H9 (cell line): ENCODE results near the gene ABI3. TPM values are rescaled to one million over a fixed set of nuclear protein-coding genes. Genes with fewer than 3 reads are reported as not detected.

Experiments
- DNase-seq: peaks from one replicate; pipeline ENCODE4 v3.0.0-alpha.2; 2017
- H2AFZ ChIP-seq: one replicate; pipeline ENCODE4 v1.6.1; 2013; ENCODE audit warnings: mild to moderate bottlenecking, low read length, control low read depth, moderate library complexity
- H2AK5ac ChIP-seq: 2 replicates; pipeline ENCODE4 v1.6.1; 2013; ENCODE audit warnings: low read length, control low read depth, mixed read lengths; ENCODE audit not compliant: insufficient read length
- H2BK120ac ChIP-seq: one replicate; pipeline ENCODE4 v1.6.1; 2013; ENCODE audit warnings: low read depth, mild to moderate bottlenecking, low read length, control low read depth, inconsistent platforms; ENCODE audit not compliant: poor library complexity, severe bottlenecking
- H2BK12ac ChIP-seq: 2 replicates; pipeline ENCODE4 v1.6.1; 2013; ENCODE audit warnings: low read length, control low read depth, mixed read lengths, low read depth; ENCODE audit not compliant: insufficient read length
- H2BK15ac ChIP-seq: 2 replicates; pipeline ENCODE4 v1.6.1; 2013; ENCODE audit warnings: low read depth, low read length, control low read depth
- H2BK20ac ChIP-seq: one replicate; pipeline ENCODE4 v1.6.1; 2013; ENCODE audit warnings: low read depth, mild to moderate bottlenecking, low read length, control low read depth, inconsistent platforms; ENCODE audit not compliant: poor library complexity, severe bottlenecking
- H2BK5ac ChIP-seq: 2 replicates; pipeline ENCODE4 v1.6.1; 2013; ENCODE audit warnings: low read length, control low read depth, mixed read lengths; ENCODE audit not compliant: insufficient read length
- H3K14ac ChIP-seq: 2 replicates; pipeline ENCODE4 v1.6.1; 2013; ENCODE audit warnings: low read length, control low read depth; ENCODE audit not compliant: insufficient read depth
- H3K18ac ChIP-seq: 2 replicates; pipeline ENCODE4 v1.6.1; 2013; ENCODE audit warnings: low read depth, mild to moderate bottlenecking, mixed read lengths, low read length, control low read depth; ENCODE audit not compliant: insufficient read length
- H3K23ac ChIP-seq: 2 replicates; pipeline ENCODE4 v1.6.1; 2013; ENCODE audit warnings: low read length, control low read depth, mixed read lengths, low read depth; ENCODE audit not compliant: insufficient read length
- H3K23me2 ChIP-seq: 2 replicates; pipeline ENCODE4 v1.6.1; 2013; ENCODE audit warnings: low read depth, mild to moderate bottlenecking, mixed read lengths, low read length, control low read depth; ENCODE audit not compliant: insufficient read length, poor library complexity, severe bottlenecking
- H3K27ac ChIP-seq: 2 replicates; pipeline ENCODE4 v1.5.1; 2013; ENCODE audit warnings: low read length, control low read depth, mixed read lengths, low read depth; ENCODE audit not compliant: insufficient read length
- H3K27me3 ChIP-seq: 2 replicates; pipeline ENCODE4 v1.6.1; 2013; ENCODE audit warnings: low read length, control low read depth, inconsistent platforms; ENCODE audit not compliant: insufficient read depth
- H3K4ac ChIP-seq: 2 replicates; pipeline ENCODE4 v1.6.1; 2013; ENCODE audit warnings: low read depth, mild to moderate bottlenecking, control low read depth, inconsistent platforms, low read length, moderate library complexity
- H3K4me1 ChIP-seq: 2 replicates; pipeline ENCODE4 v1.6.1; 2013; ENCODE audit warnings: low read length, control low read depth, inconsistent platforms; ENCODE audit not compliant: insufficient read depth
- H3K4me2 ChIP-seq: 2 replicates; pipeline ENCODE4 v1.6.1; 2013; ENCODE audit warnings: low read length, control low read depth, mixed read lengths; ENCODE audit not compliant: insufficient read length, insufficient read depth
- H3K56ac ChIP-seq: 2 replicates; pipeline ENCODE4 v1.6.1; 2013; ENCODE audit warnings: low read depth, mild to moderate bottlenecking, mixed read lengths, low read length, control low read depth; ENCODE audit not compliant: insufficient read length
- H3K79me1 ChIP-seq: 2 replicates; pipeline ENCODE4 v1.6.1; 2013; ENCODE audit warnings: low read depth, mild to moderate bottlenecking, moderate library complexity, low read length, control low read depth, inconsistent platforms; ENCODE audit not compliant: insufficient read depth, poor library complexity, severe bottlenecking
- H3K79me2 ChIP-seq: 2 replicates; pipeline ENCODE4 v1.6.1; 2013; ENCODE audit warnings: low read length, control low read depth, inconsistent platforms; ENCODE audit not compliant: insufficient read depth
- H3K9ac ChIP-seq: 2 replicates; pipeline ENCODE4 v1.6.1; 2013; ENCODE audit warnings: low read length, control low read depth, mixed read lengths; ENCODE audit not compliant: insufficient read length; ENCODE audit errors: extremely low read depth
- H3K9me3 ChIP-seq: one replicate; pipeline ENCODE4 v1.6.1; 2013; ENCODE audit warnings: low read depth, low read length, inconsistent platforms; ENCODE audit not compliant: control insufficient read depth
- H3T11ph ChIP-seq: one replicate; pipeline ENCODE4 v1.6.1; 2013; ENCODE audit warnings: mild to moderate bottlenecking, low read length, control low read depth, inconsistent platforms
- H4K20me1 ChIP-seq: one replicate; pipeline ENCODE4 v1.6.1; 2013; ENCODE audit not compliant: control insufficient read depth, insufficient read length, insufficient read depth
- H4K5ac ChIP-seq: 2 replicates; pipeline ENCODE4 v1.6.1; 2013; ENCODE audit warnings: low read depth, mild to moderate bottlenecking, mixed read lengths, low read length, control low read depth; ENCODE audit not compliant: insufficient read length
- H4K8ac ChIP-seq: replicated peaks from 2 replicates; pipeline ENCODE4 v1.6.1; 2013; ENCODE audit warnings: low read length, control low read depth, mixed read lengths, low read depth; ENCODE audit not compliant: insufficient read length
- H4K91ac ChIP-seq: 2 replicates; pipeline ENCODE4 v1.6.1; 2013; ENCODE audit warnings: low read depth, mild to moderate bottlenecking, moderate library complexity, mixed read lengths, low read length, control low read depth; ENCODE audit not compliant: insufficient read length
- H3K27ac Mint-ChIP-seq, 3 experiments: 2 replicates in 2 of 3; 3 replicates in 1 of 3; pipeline ENCODE4 v1.8.0; 2020 to 2021; ENCODE audit warnings: mixed read lengths in 3 of 3, mild to moderate bottlenecking in 1 of 3, moderate library complexity in 1 of 3
- H3K27me3 Mint-ChIP-seq: 2 replicates; pipeline ENCODE4 v1.8.0; 2021; ENCODE audit warnings: low read depth, mild to moderate bottlenecking, moderate library complexity, mixed read lengths
- H3K36me3 Mint-ChIP-seq, 3 experiments: 2 replicates in 2 of 3; 3 replicates in 1 of 3; pipeline ENCODE4 v1.8.0; 2020 to 2021; ENCODE audit warnings: low read depth in 3 of 3, mixed read lengths in 3 of 3; ENCODE audit not compliant: insufficient read depth in 1 of 3
- H3K4me1 Mint-ChIP-seq, 2 experiments: 2 replicates each; pipeline ENCODE4 v1.8.0; 2020; ENCODE audit warnings: mixed read lengths in 2 of 2
- H3K4me3 Mint-ChIP-seq, 2 experiments: 2 replicates in 1 of 2; 3 replicates in 1 of 2; pipeline ENCODE4 v1.8.0; 2020 to 2021; ENCODE audit warnings: mild to moderate bottlenecking in 2 of 2, mixed read lengths in 2 of 2, moderate library complexity in 1 of 2
- H3K9me3 Mint-ChIP-seq, 2 experiments: 2 replicates in 1 of 2; 3 replicates in 1 of 2; pipeline ENCODE4 v1.8.0; 2020; ENCODE audit warnings: mild to moderate bottlenecking in 2 of 2, mixed read lengths in 2 of 2, moderate library complexity in 1 of 2
- CTCF ChIP-seq: fragments of 200-600 bp; sonication (generic); conservative IDR thresholded peaks from 3 replicates; pipeline ENCODE4 v1.8.0; 2021; ENCODE audit warnings: antibody characterized with exemption, mild to moderate bottlenecking
- WGBS: extraction: QIAGEN DNeasy Blood & Tissue Kit; methylation state at CpG from one replicate; pipeline ENCODE4 v1.1.7; 2013; ENCODE audit warnings: missing lambda C conversion rate, low lambda C conversion rate, mixed read lengths; ENCODE audit not compliant: insufficient read length; ENCODE audit errors: extremely low coverage; 5-methylcytosine and 5-hydroxymethylcytosine counted together
- total RNA-seq: library from RNA; stranded (reverse); gene quantifications from 2 replicates; pipeline ENCODE4 v1.2.1, GENCODE V29; 2021

Gene ABI3
- total RNA-seq, 1 experiment from 2014 or later = 2.1 TPM

- Mint-ChIP-seq H3K4me1 (peaks cover 7 to 13% of the 10 kb centered on the region in 2 experiments), H3K36me3 (no peaks in the 10 kb centered on the region), H3K27ac (no peak overlapping the region), H3K4me3 (no peak overlapping the region), H3K27me3 (peaks cover 5% of the 10 kb centered on the region), H3K9me3 (no peaks in the 10 kb centered on the region)
- no peak overlapping the region for H2BK15ac ChIP-seq
- H3T11ph ChIP-seq = no peak overlapping the region
- H3K79me2 ChIP-seq = no peaks in the 10 kb centered on the region
- no peak overlapping the region for H2BK5ac ChIP-seq
- H3K9ac ChIP-seq = no peak overlapping the region
- no peaks in the 10 kb centered on the region for H3K9me3 ChIP-seq
- H4K91ac ChIP-seq = no peak overlapping the region
- no peaks in the 10 kb centered on the region for H3K79me1 ChIP-seq
- H3K27me3 ChIP-seq = no peaks in the 10 kb centered on the region
- H3K56ac ChIP-seq = no peak overlapping the region
- no peak overlapping the region for H3K4ac ChIP-seq
- H4K5ac ChIP-seq = no peak overlapping the region
- no peak overlapping the region for H2AFZ ChIP-seq
- no peak overlapping the region for H3K27ac ChIP-seq
- no CpG with 5 or more reads among the region's 3 CpGs for WGBS
- no peak overlapping the region for H2AK5ac ChIP-seq
- no peak overlapping the region for H2BK20ac ChIP-seq
- no peak for TF ChIP-seq CTCF
- H4K20me1 ChIP-seq = no peaks in the 10 kb centered on the region
- no peak overlapping the region for H4K8ac ChIP-seq
- H3K23me2 ChIP-seq = peaks cover 6% of the 10 kb centered on the region
- no peak overlapping the region for H3K23ac ChIP-seq
- no peak overlapping the region for H3K14ac ChIP-seq
- H3K4me2 ChIP-seq = no peak overlapping the region
- H2BK120ac ChIP-seq = no peak overlapping the region
- no peak for DNase-seq
- no peak overlapping the region for H2BK12ac ChIP-seq
- no peak overlapping the region for H3K18ac ChIP-seq
- no peaks in the 10 kb centered on the region; the same call in 1 of the 2 replicates for H3K4me1 ChIP-seq
Measured at GRCh38 chr17:49196520-49196919, 14.0 kb upstream of the ABI3 start.
